Mucosa of descending colon (tissue), 3 donors: Measurements from ENCODE around the gene SERTAD2. TPM values are rescaled to one million over a fixed set of nuclear protein-coding genes. Genes with fewer than 3 reads are reported as not detected.
A peak's percentile ranks its signal among the peaks of the same experiment; 100 is the strongest.

Experiments
- ATAC-seq: fragments of 200-7000 bp; cut with Tn5 transposase; one replicate; pipeline ENCODE4 v1.9.1; 2020; ENCODE audit warnings: mild to moderate bottlenecking, moderate library complexity
- DNase-seq, 3 donors: peaks; one replicate each; pipeline ENCODE4 v3.0.0-alpha.2; 2020
- H3K36me3 ChIP-seq: fragments of 200-600 bp; one replicate; pipeline ENCODE4 v1.8.0; 2021; ENCODE audit warnings: low read depth, mild to moderate bottlenecking
- H3K4me1 ChIP-seq: fragments of 200-600 bp; one replicate; pipeline ENCODE4 v1.8.0; 2021; ENCODE audit warnings: low read depth, mild to moderate bottlenecking
- H3K4me3 ChIP-seq: fragments of 200-600 bp; one replicate; pipeline ENCODE4 v1.8.0; 2021; ENCODE audit warnings: mild to moderate bottlenecking
- H3K9me3 ChIP-seq: fragments of 200-600 bp; one replicate; pipeline ENCODE4 v1.8.0; 2021; ENCODE audit warnings: mild to moderate bottlenecking
- CTCF ChIP-seq: fragments of 200-600 bp; IDR thresholded peaks from one replicate; pipeline ENCODE4 v1.8.0; 2022; ENCODE audit warnings: antibody characterized with exemption, mild to moderate bottlenecking
- intact Hi-C, 2 donors: fragments of 100-400 bp; cut with DNase I in 1 of 2; cut with micrococcal nuclease in 1 of 2; formaldehyde crosslinking; loops; one replicate each; pipeline versions ENCODE4 v1.11.0 to v1.11.1; 2022; cut with DNase I, micrococcal nuclease
- total RNA-seq, 3 donors: library from RNA; stranded (reverse); fragmentation: NEBNext Ultra II Directional in 2 of 3; extraction: Animal tissue kit (Norgen Biotek cat#: 25700) in 2 of 3; gene quantifications; one replicate each; pipeline versions ENCODE4 v1.2.1 to v1.2.4, GENCODE V29; 2021 to 2023
- donor health status: DM: no; HTN: no; CAD: no; lungs with moderate emphysema.
- donor health status: DM: no; HTN: no; CAD: no.
- donor health status: DM: no; HTN: yes; CAD: no.

SERTAD2 gene
- total RNA-seq, 3 donors from 2014 or later: 17.3 to 20.6 (median 20.6) TPM

GRCh38 chr2:64670047-64670446 is 16.3 kb upstream of the SERTAD2 start:
- TF ChIP-seq CTCF: no peak
- no peak overlapping the region for H3K4me3 ChIP-seq
- H3K36me3 ChIP-seq: no peaks in the 10 kb centered on the region
- H3K4me1 ChIP-seq: no peaks in the 10 kb centered on the region
- intact Hi-C loops: no loop called here
- ATAC-seq (no peak), DNase-seq (no peak)
- H3K9me3 ChIP-seq: no peaks in the 10 kb centered on the region

- no peak for ATAC-seq
- no peak for DNase-seq
- intact Hi-C loops: no loop called here
- H3K36me3 ChIP-seq: no peaks in the 10 kb centered on the region
- TF ChIP-seq CTCF: no peak
- H3K4me3 ChIP-seq: no peak overlapping the region
- H3K4me1 ChIP-seq: no peaks in the 10 kb centered on the region
- H3K9me3 ChIP-seq: no peaks in the 10 kb centered on the region
Measured at GRCh38 chr2:64669288-64669687, 15.6 kb upstream of the SERTAD2 start.

DNA sequence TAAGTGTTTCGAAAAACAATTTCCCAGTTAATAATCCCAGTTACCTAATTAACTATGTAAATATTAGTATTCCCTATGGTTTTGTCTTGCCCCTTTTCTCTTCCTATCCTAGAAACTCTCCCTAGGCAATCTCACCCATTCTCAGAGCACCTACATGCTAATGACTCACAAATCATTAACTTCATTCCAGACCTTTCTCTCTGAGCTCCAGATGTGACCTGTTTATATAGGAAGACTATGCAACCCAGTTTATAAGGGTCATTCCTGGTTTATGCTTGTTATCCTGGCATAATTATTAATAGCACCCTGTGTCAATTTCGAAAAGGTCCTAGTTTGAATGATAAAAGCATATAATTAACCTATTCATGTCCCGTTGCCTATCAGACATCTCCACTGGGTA is 14.8 kb upstream of the SERTAD2 start:
- H3K9me3 ChIP-seq: no peaks in the 10 kb centered on the region
- no peak for ATAC-seq
- H3K4me3 ChIP-seq: no peak overlapping the region
- no peaks in the 10 kb centered on the region for H3K36me3 ChIP-seq
- DNase-seq: no peak
- H3K4me1 ChIP-seq: no peaks in the 10 kb centered on the region
- intact Hi-C loops: no loop called here
- TF ChIP-seq CTCF: no peak

- no peaks in the 10 kb centered on the region for H3K4me1 ChIP-seq
- TF ChIP-seq CTCF: no peak
- no peak for DNase-seq
- no peaks in the 10 kb centered on the region for H3K9me3 ChIP-seq
- no peak overlapping the region for H3K4me3 ChIP-seq
- H3K36me3 ChIP-seq: no peaks in the 10 kb centered on the region
- no peak for ATAC-seq
- intact Hi-C loops: no loop called here
Measured at GRCh38 chr2:64667535-64667934, 13.8 kb upstream of the SERTAD2 start.

- Histone ChIP-seq H3K9me3 (no peaks in the 10 kb centered on the region), H3K4me3 (no peak overlapping the region), H3K4me1 (no peaks in the 10 kb centered on the region), H3K36me3 (no peaks in the 10 kb centered on the region)
- intact Hi-C loops: no loop called here
- no peak for TF ChIP-seq CTCF
- no peak for DNase-seq
- peak; percentile 67 for ATAC-seq
Measured at GRCh38 chr2:64666810-64667438, 13.2 kb upstream of the SERTAD2 start.

DNA sequence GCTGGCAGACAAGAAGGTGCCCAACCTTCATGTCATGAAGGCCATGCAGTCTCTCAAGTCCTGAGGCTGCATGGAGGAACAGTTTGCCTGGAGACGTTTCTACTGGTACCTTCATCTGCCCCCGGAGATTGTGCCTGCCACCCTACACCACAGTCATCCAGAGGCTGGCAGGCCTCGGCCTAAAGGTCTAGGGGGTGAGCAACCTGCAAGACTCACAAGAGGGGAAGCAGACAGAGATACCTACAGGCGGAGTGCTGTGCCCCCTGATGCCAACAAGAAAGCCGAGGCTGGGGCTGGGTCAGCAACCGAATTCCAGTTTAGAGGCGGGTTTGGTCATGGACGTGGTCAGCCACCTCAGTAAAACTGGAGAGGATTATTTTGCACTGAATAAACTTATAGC is 12.0 kb upstream of the SERTAD2 start:
- no peak for TF ChIP-seq CTCF
- H3K36me3 ChIP-seq: no peaks in the 10 kb centered on the region
- no peaks in the 10 kb centered on the region for H3K4me1 ChIP-seq
- intact Hi-C loops: no loop called here
- ATAC-seq (no peak), DNase-seq (no peak)
- no peak overlapping the region for H3K4me3 ChIP-seq
- no peaks in the 10 kb centered on the region for H3K9me3 ChIP-seq
